ENCODE data around the gene PPP2R2B.

Gene PPP2R2B

DNA sequence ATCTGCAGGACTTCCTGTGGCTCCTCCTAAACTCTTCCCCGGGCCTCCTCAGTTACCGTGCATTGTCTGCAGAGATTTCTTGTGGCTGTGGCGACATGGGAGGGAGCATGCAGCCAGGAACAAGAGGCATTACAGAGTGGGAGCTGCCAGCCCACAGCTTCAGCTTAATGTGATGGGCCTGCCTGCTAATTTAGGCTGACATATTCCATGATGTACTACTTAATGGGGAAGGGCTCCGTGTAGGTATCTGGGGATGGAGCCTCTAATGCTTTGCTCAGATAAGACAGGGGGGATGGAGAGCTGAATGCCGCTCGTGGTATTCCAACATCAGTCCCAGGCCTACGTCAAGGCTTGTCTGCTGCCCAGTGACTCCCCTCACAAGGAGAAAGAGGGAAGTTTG is 225.0 kb downstream of the PPP2R2B start:
- DNase-seq, result no peak
- H3K36me3 Mint-ChIP-seq, result no peaks in the 10 kb centered on the region
- no peaks in the 10 kb centered on the region for H3K27me3 Mint-ChIP-seq
- no peaks in the 10 kb centered on the region for H3K4me1 Mint-ChIP-seq
- CTCF ChIA-PET, result no interaction called here
- no peaks in the 10 kb centered on the region for H3K9me3 Mint-ChIP-seq
- no peak overlapping the region for H3K27ac Mint-ChIP-seq
- no peak overlapping the region for H3K4me3 Mint-ChIP-seq

DNA sequence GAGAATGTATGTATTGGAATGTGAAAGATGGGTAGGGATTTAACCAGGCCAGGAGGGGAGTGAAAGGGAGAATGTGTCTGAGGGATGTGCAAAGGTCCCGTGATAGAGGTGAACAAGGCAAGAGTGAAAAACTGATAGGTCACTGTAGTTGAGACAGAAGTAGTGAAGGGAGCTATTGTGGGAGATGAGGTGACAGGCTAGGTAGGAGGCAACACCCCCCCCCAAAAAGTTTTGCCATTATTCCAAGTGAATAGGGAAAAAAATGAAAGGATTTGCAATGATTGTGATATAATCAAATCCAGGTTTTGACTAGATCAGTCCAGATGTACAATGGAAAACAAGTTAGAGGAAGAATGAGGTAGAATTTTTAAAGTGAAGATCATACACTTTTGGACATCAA is 226.0 kb downstream of the PPP2R2B start:
- Mint-ChIP-seq H3K27ac (no peak overlapping the region), H3K4me1 (no peaks in the 10 kb centered on the region), H3K9me3 (no peaks in the 10 kb centered on the region), H3K4me3 (no peak overlapping the region), H3K36me3 (no peaks in the 10 kb centered on the region), H3K27me3 (no peaks in the 10 kb centered on the region)
- CTCF ChIA-PET, result no interaction called here
- DNase-seq, result no peak

DNA sequence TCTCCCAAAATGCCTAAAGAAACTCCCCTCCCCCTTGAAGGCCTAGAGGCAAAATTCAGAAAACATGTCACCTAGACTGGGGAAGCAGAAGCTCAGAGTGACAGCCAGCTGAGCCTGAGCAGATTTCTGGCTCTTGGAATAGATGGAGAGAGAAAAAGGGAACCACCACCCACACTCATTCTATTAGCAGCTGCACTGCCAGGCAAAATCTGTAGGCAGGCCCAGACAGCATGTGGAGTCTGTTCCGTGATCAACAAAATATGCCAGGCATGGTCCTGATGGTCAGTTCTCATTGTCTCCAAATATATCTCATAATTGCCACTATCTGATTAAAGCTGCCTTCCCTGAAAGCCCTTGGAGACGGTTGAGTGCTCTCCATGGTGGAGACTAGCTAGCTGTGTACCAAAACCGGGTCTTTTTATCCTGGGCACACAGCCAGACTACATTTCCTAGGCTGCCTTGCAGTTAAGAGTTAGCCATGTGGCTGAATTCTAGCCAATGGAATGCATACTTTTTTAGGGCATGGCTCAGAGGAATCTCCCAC is 230.8 kb downstream of the PPP2R2B start:
- Mint-ChIP-seq H3K36me3 (no peaks in the 10 kb centered on the region), H3K9me3 (no peaks in the 10 kb centered on the region), H3K4me3 (no peak overlapping the region), H3K27me3 (no peaks in the 10 kb centered on the region), H3K4me1 (no peaks in the 10 kb centered on the region), H3K27ac (no peak overlapping the region)
- no peak for DNase-seq
- CTCF ChIA-PET, result no interaction called here

DNA sequence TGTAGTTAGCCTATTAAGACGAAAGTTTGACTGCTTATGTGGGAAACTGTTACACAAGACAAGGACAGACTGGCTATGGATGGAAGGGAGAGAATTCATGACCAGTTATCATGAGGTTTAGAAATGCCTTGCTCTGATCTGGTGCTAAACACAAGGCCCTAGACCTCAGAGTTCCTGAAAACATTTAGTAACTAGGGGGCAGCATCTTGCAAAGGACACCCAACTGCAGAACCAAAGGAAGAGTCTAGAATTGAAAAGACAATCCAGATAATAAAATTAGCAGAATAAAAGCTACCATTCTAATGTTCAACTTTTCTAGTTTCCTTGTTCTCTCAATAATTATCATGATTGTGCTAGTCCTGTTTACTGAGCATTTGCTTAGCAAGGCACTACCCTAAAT is 232.1 kb downstream of the PPP2R2B start:
- no peaks in the 10 kb centered on the region for H3K27me3 Mint-ChIP-seq
- CTCF ChIA-PET, result interaction anchor here (1.0 kb wide), 1 partner anchor 320 kb away, joined by 3 read pairs; no protein-coding TSS in a partner anchor

DNA sequence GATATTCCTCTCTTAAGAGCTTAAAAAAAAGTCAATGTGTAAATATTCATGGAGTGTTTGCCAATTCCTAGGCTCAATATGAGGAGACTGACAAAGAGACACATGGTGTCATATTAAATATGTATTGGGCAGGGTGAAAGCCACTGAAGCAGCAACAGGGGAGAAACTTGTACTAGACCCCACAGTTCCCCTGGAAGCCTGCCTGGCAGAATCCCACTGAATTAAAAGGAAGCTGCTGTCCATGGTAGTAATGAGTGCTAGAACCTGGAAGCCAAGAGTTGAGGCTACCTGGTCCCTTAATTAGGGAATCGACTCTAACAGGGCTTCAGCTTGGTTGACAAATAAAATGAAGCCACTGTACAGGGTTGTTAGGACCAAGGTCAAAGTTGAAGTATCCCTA is 233.2 kb downstream of the PPP2R2B start:
- CTCF ChIA-PET, result interaction anchor here (0.9 kb wide), 1 partner anchor 320 kb away, joined by 3 read pairs; no protein-coding TSS in a partner anchor
- peaks cover 4% of the 10 kb centered on the region for H3K27me3 Mint-ChIP-seq
- no peak overlapping the region for H3K4me3 Mint-ChIP-seq
- H3K27ac Mint-ChIP-seq, result no peak overlapping the region
- no peaks in the 10 kb centered on the region for H3K9me3 Mint-ChIP-seq
- no peaks in the 10 kb centered on the region for H3K4me1 Mint-ChIP-seq
- no peaks in the 10 kb centered on the region for H3K36me3 Mint-ChIP-seq
- DNase-seq, result no peak

More for the DNA sequence above, 232.1 kb downstream of the PPP2R2B start:
- Mint-ChIP-seq H3K4me3 (no peak overlapping the region), H3K36me3 (no peaks in the 10 kb centered on the region), H3K9me3 (no peaks in the 10 kb centered on the region), H3K4me1 (no peaks in the 10 kb centered on the region), H3K27ac (no peak overlapping the region)
- DNase-seq, result no peak

DNA sequence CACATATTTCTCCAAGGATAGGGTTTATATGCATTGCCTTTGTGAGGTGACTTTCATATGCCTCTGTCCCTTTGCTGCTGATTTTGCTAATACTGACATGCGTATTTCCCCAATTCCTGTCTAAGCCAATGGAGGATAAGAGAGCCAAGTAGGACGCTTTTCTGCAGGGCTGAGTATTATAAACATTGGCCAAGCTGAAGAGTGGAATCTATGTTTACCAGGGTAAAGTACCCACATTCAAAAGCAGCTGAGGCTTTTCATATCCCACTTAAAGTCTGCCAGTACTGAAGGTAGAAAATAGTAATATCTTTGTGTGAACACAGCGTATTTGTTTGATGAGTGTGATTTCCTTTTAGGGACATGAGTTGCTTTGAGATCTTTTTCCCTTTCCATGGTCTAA is 233.7 kb downstream of the PPP2R2B start:
- H3K36me3 Mint-ChIP-seq, result no peaks in the 10 kb centered on the region
- H3K27ac Mint-ChIP-seq, result no peak overlapping the region
- no peaks in the 10 kb centered on the region for H3K4me1 Mint-ChIP-seq
- DNase-seq, result no peak
- CTCF ChIA-PET, result interaction anchor here (0.9 kb wide), 1 partner anchor 321 kb away, joined by 3 read pairs; no protein-coding TSS in a partner anchor
- H3K27me3 Mint-ChIP-seq, result peaks cover 4% of the 10 kb centered on the region
- no peaks in the 10 kb centered on the region for H3K9me3 Mint-ChIP-seq
- H3K4me3 Mint-ChIP-seq, result no peak overlapping the region

DNA sequence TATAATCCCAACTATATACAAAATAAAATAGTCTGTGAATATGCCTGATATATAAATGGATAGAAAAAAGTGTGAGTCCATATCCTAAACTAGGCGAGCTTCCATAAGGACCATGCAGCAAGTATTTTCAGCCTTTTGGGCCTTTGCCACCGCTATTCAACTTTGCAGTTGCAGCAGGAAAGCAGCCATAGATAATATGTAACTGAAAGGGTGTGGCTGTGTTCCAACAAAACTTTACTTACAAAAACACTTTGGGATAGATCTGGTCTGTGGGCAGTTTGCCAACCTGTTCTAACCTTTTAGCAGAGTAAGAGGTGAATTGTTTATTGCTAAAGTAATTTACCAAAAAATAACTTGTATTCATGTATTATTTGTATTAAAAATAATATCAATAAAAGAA is 234.8 kb downstream of the PPP2R2B start:
- Mint-ChIP-seq H3K36me3 (no peaks in the 10 kb centered on the region), H3K4me3 (no peak overlapping the region), H3K27ac (no peak overlapping the region), H3K27me3 (peaks cover 4% of the 10 kb centered on the region), H3K4me1 (no peaks in the 10 kb centered on the region), H3K9me3 (no peaks in the 10 kb centered on the region)
- no peak for DNase-seq
- CTCF ChIA-PET, result no interaction called here

DNA sequence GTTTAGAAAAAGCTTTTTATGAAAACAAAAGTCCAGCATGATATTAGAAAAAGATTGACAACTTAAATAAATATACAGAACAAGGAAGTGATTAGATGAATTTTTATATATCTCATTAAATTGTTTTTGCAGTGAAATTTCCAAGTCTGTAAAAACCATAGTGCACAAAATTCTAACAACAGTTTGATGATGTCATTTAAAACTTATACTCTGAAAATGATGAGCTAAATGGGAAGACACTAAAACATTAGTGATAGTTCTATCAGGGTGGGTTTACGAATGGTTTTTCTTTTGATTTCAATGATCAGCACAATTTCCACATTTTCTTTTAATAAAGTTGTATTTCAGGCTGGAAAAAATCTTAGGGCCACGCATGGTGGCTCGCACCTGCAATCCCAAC is 236.1 kb downstream of the PPP2R2B start:
- CTCF ChIA-PET, result no interaction called here

DNA sequence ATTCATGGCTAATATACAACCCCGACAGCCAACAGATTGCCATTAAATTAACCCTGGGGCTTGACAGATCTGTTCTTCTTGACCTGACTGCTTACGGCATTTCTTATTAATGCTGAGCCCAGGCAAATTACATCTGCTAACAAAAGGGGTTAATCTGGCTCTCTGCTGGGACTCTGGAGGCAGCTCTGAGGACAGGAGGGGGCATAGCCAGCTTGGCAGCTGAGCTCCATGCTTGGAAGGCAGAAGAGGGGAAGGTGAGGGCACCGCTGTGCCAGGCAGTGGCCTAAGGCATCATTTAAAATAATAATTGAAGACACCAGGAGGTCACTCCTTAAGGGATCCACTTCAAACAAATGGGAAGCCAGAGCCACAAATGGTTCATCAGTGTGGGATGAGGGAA is 236.6 kb downstream of the PPP2R2B start:
- peaks cover 4% of the 10 kb centered on the region for H3K27me3 Mint-ChIP-seq
- CTCF ChIA-PET, result no interaction called here
- H3K36me3 Mint-ChIP-seq, result no peaks in the 10 kb centered on the region
- H3K4me3 Mint-ChIP-seq, result no peak overlapping the region
- no peak overlapping the region for H3K27ac Mint-ChIP-seq
- no peaks in the 10 kb centered on the region for H3K9me3 Mint-ChIP-seq
- no peak for DNase-seq
- H3K4me1 Mint-ChIP-seq, result no peaks in the 10 kb centered on the region

More for the DNA sequence above, 236.1 kb downstream of the PPP2R2B start:
- DNase-seq, result no peak
- no peaks in the 10 kb centered on the region for H3K9me3 Mint-ChIP-seq
- H3K27me3 Mint-ChIP-seq, result peaks cover 4% of the 10 kb centered on the region
- H3K27ac Mint-ChIP-seq, result no peak overlapping the region
- no peaks in the 10 kb centered on the region for H3K4me1 Mint-ChIP-seq
- H3K4me3 Mint-ChIP-seq, result no peak overlapping the region
- H3K36me3 Mint-ChIP-seq, result no peaks in the 10 kb centered on the region

DNA sequence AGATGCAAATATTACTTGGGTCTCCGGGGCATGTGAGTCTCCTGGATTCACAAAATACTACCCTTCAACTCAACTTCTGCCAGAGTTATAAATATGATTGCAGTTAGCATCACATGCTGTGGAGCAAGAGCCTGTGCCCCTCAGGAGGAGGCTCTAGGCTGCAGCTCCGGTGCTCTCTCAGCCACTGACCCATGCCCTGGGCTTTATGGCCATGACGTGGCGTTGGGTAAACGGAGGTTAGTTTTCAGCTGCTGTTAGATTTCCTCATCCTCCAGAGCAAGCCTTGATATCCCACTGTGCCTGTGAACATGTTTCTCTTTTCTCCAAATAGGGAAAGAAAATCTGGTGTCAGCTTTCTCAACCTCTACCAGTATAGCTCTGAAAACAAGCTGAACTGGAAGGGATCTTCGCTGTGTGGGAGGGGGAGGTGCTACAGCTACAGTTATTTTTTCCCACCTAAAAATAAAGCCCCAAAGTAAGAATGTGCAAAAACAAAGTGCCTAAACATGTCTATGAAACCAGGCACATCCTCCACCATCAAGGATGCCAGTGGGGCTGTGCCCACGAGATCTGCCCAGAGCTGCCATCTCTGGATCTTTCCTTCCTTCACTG is 238.2 kb downstream of the PPP2R2B start:
- H3K4me3 Mint-ChIP-seq, result no peak overlapping the region
- no peak overlapping the region for H3K27ac Mint-ChIP-seq
- no peak for DNase-seq
- no peaks in the 10 kb centered on the region for H3K9me3 Mint-ChIP-seq
- CTCF ChIA-PET, result no interaction called here
- peaks cover 4% of the 10 kb centered on the region for H3K27me3 Mint-ChIP-seq
- no peaks in the 10 kb centered on the region for H3K4me1 Mint-ChIP-seq
- no peaks in the 10 kb centered on the region for H3K36me3 Mint-ChIP-seq

DNA sequence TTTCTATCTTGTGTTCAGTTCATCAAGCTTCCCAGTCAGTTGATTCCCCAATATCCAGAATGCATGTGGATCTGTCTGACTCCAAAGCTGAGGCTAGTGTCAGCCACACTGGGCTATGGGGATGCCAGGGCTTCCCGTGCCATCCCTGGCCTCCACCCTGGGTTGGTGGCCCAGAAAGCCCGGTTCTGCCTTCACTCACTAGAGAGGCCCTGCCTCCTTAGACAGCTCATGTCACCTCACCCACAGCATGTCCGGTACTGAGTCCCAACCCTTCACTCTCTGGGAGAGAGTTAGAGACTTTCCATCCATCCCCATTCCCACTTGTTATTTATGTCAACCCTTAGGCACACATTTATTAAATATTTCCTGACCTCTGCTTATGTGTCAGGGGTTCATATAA is 243.1 kb downstream of the PPP2R2B start:
- no peak overlapping the region for H3K27ac Mint-ChIP-seq
- H3K27me3 Mint-ChIP-seq, result no peaks in the 10 kb centered on the region
- CTCF ChIA-PET, result no interaction called here
- H3K4me1 Mint-ChIP-seq, result no peaks in the 10 kb centered on the region
- H3K4me3 Mint-ChIP-seq, result no peak overlapping the region
- H3K36me3 Mint-ChIP-seq, result no peaks in the 10 kb centered on the region
- no peaks in the 10 kb centered on the region for H3K9me3 Mint-ChIP-seq
- no peak for DNase-seq

DNA sequence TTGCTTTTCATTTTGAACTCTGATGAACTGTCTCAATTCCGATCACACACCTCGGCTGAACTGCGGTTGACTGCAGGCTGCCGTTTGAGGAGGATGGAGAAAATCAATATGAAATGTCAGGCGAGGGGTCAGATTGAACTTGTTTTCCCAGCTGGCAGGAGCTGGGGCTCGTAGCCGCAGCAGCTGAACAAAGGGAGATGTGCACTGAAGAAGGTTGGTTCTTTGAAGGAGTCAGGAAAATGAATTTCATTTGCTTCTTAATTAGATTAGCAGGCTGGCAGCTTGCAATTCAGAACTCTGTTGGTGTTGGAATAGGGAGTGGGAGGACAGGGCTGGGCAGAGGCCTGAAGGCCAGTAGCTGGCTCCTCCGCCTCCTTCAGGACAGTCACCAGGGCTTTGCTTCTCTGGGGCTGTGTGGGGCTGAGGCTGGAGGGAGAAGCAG is 245.2 kb downstream of the PPP2R2B start:
- H3K4me3 Mint-ChIP-seq, result no peak overlapping the region
- H3K27ac Mint-ChIP-seq, result no peak overlapping the region
- no peak for DNase-seq
- no peaks in the 10 kb centered on the region for H3K4me1 Mint-ChIP-seq
- no peaks in the 10 kb centered on the region for H3K9me3 Mint-ChIP-seq
- no peaks in the 10 kb centered on the region for H3K27me3 Mint-ChIP-seq
- CTCF ChIA-PET, result no interaction called here
- no peaks in the 10 kb centered on the region for H3K36me3 Mint-ChIP-seq

DNA sequence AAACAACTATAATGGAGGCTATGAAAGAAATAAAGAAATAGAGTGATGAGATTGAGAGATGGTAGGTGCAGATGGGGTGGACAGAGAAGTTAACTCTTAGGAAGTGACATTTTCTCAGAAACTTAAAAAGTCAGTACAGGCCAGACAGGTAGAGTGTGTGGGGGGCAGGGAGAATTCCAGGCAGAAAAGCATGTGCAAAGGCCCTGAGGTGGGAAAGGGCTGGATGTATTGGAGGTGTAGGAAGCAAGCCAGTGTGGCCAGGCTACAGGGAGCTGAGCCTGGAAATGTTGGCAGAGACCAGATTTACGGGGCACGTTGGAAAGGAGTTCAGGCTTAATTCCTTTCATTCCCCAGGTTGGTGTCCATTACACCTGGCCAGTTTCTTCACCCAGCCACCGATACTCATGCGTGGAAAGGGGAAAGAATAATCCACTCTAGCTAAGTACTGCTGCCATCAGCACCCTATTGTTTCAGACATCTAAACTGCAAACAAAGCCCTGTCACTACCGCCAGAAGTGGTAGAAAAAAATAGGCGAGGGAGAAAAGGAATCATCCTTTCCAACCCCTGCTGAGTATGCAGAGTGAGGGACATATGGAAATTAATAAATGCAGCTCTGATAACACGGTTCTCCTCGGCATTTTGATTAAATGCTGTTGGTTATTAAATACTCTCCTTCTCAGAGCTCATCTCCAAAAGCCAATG is 245.8 kb downstream of the PPP2R2B start:
- H3K27me3 Mint-ChIP-seq, result no peaks in the 10 kb centered on the region
- no peak overlapping the region for H3K4me3 Mint-ChIP-seq
- H3K27ac Mint-ChIP-seq, result no peak overlapping the region
- no peaks in the 10 kb centered on the region for H3K36me3 Mint-ChIP-seq
- no peak for DNase-seq
- H3K9me3 Mint-ChIP-seq, result no peaks in the 10 kb centered on the region
- no peaks in the 10 kb centered on the region for H3K4me1 Mint-ChIP-seq
- CTCF ChIA-PET, result no interaction called here

DNA sequence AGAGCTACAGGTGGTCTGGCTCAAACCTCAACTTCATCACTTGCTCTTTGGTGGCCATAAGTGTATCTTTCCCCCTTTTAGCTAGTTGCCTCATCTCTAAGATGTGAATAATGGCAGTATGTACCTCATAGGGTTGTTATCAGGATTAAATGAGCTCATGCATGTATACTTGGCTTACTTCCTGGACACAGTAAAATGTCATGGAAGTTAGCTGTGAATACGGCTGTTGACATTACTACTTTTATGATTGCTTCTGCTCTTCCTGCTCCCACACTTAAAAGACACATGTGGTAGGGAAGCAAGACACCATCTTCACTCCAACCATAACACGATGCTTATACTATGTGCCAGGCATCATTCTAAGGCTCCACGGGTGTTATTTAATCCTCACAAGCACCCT is 248.1 kb downstream of the PPP2R2B start:
- Mint-ChIP-seq H3K27ac (no peak overlapping the region), H3K9me3 (no peaks in the 10 kb centered on the region), H3K4me3 (no peak overlapping the region)

DNA sequence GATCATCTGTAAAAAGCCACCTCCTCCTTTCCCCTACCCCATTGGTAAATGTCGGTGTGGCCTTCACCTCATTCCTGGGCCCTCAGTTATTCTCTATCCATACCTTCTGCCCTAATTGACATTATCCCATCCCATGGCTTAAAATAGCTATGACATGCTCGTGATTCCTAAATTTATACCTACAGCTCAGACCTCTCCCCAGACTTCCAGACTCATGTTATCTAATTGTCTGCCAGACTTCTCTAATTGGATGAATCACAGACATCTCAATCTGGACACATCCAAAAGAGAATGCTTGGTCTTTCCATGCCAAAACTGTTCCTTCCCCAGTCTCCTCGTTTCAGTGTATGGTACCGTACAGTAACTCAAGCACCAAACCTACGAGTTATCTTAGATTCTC is 249.6 kb downstream of the PPP2R2B start:
- H3K4me3 Mint-ChIP-seq, result no peak overlapping the region
- no peaks in the 10 kb centered on the region for H3K4me1 Mint-ChIP-seq
- CTCF ChIA-PET, result no interaction called here
- H3K27ac Mint-ChIP-seq, result no peak overlapping the region
- H3K9me3 Mint-ChIP-seq, result no peaks in the 10 kb centered on the region
- DNase-seq, result no peak
- no peaks in the 10 kb centered on the region for H3K36me3 Mint-ChIP-seq
- H3K27me3 Mint-ChIP-seq, result no peaks in the 10 kb centered on the region

More for the DNA sequence above, 248.1 kb downstream of the PPP2R2B start:
- DNase-seq, result no peak
- no peaks in the 10 kb centered on the region for H3K4me1 Mint-ChIP-seq
- no peaks in the 10 kb centered on the region for H3K36me3 Mint-ChIP-seq
- H3K27me3 Mint-ChIP-seq, result no peaks in the 10 kb centered on the region
- CTCF ChIA-PET, result no interaction called here
